ENCODE data around the gene ETFA. TPM values are rescaled to one million over a fixed set of nuclear protein-coding genes. Genes with fewer than 3 reads are reported as not detected.

ETFA gene
- total RNA-seq, 3 donors from 2014 or later (not counting 1 experiment from before 2014, with no cell fraction given): 71.9 to 93.1 (median 79.8) TPM

DNA sequence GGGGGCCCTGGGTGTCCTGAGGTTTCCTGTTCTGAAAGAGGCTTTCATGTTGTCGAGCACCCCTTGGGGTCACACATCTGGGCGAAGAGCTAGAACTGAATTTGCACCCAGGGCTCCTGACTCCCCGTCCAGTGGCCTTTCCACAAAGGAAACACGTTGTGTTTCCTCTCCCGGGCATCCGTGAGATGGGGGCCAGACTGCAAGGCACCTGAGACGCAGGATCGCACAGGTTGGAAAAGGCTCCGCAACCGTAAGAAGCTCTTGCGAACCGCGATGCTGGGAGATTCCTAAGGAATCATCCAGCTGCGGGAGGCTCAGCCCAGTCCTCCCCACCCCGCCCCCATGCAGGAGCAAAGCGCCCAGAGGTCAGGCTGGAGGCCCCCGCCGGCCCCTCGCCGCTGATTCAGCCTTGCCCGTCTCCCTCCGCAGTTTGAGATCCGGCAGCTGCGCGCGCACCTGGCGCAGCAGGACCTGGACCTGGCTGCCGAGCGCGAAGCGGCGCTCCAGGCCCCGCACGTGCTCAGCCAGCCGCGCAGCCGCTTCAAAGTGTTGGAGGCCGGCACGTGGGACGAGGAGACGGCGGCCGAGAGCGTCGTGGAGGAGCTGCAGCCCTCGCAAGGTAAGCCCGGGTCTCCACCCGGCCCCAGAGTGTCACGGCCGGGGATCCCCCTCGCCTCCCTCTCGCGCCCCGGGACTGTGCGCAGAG is 119.6 kb downstream of the ETFA start:
- no peaks in the 10 kb centered on the region for H3K9me3 Mint-ChIP-seq
- TF ChIP-seq, protein P1, sequence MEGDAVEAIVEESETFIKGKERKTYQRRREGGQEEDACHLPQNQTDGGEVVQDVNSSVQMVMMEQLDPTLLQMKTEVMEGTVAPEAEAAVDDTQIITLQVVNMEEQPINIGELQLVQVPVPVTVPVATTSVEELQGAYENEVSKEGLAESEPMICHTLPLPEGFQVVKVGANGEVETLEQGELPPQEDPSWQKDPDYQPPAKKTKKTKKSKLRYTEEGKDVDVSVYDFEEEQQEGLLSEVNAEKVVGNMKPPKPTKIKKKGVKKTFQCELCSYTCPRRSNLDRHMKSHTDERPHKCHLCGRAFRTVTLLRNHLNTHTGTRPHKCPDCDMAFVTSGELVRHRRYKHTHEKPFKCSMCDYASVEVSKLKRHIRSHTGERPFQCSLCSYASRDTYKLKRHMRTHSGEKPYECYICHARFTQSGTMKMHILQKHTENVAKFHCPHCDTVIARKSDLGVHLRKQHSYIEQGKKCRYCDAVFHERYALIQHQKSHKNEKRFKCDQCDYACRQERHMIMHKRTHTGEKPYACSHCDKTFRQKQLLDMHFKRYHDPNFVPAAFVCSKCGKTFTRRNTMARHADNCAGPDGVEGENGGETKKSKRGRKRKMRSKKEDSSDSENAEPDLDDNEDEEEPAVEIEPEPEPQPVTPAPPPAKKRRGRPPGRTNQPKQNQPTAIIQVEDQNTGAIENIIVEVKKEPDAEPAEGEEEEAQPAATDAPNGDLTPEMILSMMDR (IDR thresholded peaks at IDR 0.05): no peak
- ATAC-seq (no peak), DNase-seq (no peak)
- peaks cover 10 to 14% of the 10 kb centered on the region in 2 donors for H3K4me1 Mint-ChIP-seq
- Histone ChIP-seq H3K4me3 (ENCODE audit: low read length) (no peak overlapping the region), H3K27ac (ENCODE audit: low read length) (no peak overlapping the region), H3K4me1 (ENCODE audit: control insufficient read depth, insufficient read depth, low read length) (peaks cover 13% of the 10 kb centered on the region), H3K36me3 (ENCODE audit: control insufficient read depth, insufficient read depth, low read length) (no peaks in the 10 kb centered on the region), H3K9me3 (ENCODE audit: control insufficient read depth, insufficient read depth, low read length) (no peaks in the 10 kb centered on the region), H3K27me3 (ENCODE audit: control insufficient read depth, insufficient read depth, low read length) (peaks cover 3% of the 10 kb centered on the region)
- no peak overlapping the region for H3K4me3 Mint-ChIP-seq
- H3K36me3 Mint-ChIP-seq: no peaks in the 10 kb centered on the region
- H3K27ac Mint-ChIP-seq: no peak overlapping the region
- 49% methylated on average over 55 of the region's 55 CpGs for WGBS (ENCODE audit: insufficient coverage)
- peaks cover 20 to 24% of the 10 kb centered on the region in 2 donors for H3K27me3 Mint-ChIP-seq (ENCODE audit: low read depth in 2 of 2)
- intact Hi-C loops (cut with micrococcal nuclease): loop anchor here (2.0 kb wide), 1 partner anchor 649 kb away; no protein-coding TSS in a partner anchor

DNA sequence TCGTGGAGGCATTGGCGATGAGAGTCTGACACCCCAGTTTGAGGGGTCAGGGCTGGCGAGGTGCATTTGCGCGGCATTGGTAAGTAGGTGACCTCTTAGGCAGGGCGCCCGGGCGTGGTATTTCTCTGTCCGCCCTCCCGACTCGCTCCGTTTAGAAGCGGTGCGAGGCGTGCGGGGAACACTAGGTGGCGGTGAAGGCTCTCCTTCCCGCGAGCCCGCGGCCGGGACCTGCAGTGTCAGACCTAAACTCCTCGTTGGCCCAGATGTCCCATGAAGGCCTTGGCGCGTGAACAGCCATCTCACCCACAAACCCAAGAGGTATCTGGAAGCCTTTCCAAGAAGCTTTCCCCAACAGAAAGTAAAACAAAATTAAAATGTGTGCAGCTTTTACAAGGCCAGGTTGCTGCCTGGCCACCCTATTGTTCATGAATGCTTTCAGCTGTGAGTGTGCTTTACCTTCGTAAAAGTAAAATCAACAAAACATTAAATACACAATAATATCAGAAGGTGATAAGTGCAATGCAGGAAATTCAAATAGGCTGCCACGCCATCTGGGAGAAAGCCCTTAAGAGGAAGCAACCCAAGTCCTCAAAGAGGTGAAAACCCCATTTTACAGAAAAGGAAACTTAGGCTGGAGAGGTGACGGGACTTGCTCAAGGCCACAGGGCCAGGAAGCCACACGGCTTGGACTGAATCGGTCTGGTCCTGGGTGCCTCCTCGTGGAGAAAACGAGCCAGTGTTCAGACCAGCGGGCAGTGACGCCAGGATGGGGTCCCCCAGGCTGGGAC is 120.3 kb downstream of the ETFA start:
- TF ChIP-seq, protein P1 (IDR thresholded peaks at IDR 0.05): peak; percentile 68
- H3K4me3 ChIP-seq (ENCODE audit: low read length): no peak overlapping the region
- peak; percentile 79 to 97 (median 96) for ATAC-seq

DNA sequence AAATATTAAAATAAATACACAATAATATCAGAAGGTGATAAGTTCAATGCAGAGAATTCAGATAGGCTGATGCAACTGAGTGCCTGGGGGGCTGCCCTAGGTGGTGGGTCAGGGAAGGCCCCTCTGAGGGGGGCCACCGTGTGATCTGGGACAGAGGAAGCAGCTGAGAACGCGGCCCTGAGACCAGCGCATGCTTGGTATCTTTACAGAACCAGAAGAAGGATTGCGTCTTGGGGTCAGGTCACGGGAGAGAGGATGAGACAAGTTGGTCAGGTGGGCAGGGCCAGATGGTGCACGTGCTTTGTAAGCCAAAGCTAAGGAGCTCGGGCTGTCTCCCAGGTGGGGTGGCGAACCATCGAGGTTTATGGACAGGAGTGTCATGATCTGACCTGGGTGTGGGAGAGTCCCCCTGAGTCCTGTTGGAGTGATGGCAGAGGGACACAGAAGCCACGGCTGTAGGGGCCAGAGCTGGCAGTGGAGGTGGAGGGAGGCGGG is 121.2 kb downstream of the ETFA start:
- Mint-ChIP-seq H3K27ac (no peak overlapping the region), H3K4me3 (peak overlapping the region; percentile 45)
- intact Hi-C loops (cut with micrococcal nuclease): loop anchor here (2.0 kb wide), 1 partner anchor 651 kb away; no protein-coding TSS in a partner anchor

More for the DNA sequence above, 120.3 kb downstream of the ETFA start:
- 9% methylated on average over 33 of the region's 34 CpGs for WGBS (ENCODE audit: insufficient coverage)
- intact Hi-C loops (cut with micrococcal nuclease): loop anchor here (2.0 kb wide), 1 partner anchor 650 kb away; no protein-coding TSS in a partner anchor
- no peak overlapping the region for H3K27ac Mint-ChIP-seq
- peak; percentile 61 to 74 for DNase-seq
- H3K27me3 Mint-ChIP-seq (ENCODE audit: low read depth in 2 of 2): peaks cover 22 to 24% of the 10 kb centered on the region in 2 donors
- Histone ChIP-seq H3K9me3 (ENCODE audit: control insufficient read depth, insufficient read depth, low read length) (no peaks in the 10 kb centered on the region), H3K27me3 (ENCODE audit: control insufficient read depth, insufficient read depth, low read length) (peaks cover 3% of the 10 kb centered on the region), H3K4me1 (ENCODE audit: control insufficient read depth, insufficient read depth, low read length) (peaks cover 13% of the 10 kb centered on the region), H3K36me3 (ENCODE audit: control insufficient read depth, insufficient read depth, low read length) (no peaks in the 10 kb centered on the region), H3K27ac (ENCODE audit: low read length) (no peak overlapping the region)
- no peaks in the 10 kb centered on the region for H3K9me3 Mint-ChIP-seq
- H3K36me3 Mint-ChIP-seq: no peaks in the 10 kb centered on the region
- H3K4me3 Mint-ChIP-seq: peak overlapping the region; percentile 13
- peaks cover 10 to 14% of the 10 kb centered on the region in 2 donors for H3K4me1 Mint-ChIP-seq

More for the DNA sequence above, 121.2 kb downstream of the ETFA start:
- DNase-seq (no peak), ATAC-seq (no peak)
- Histone ChIP-seq H3K27ac (ENCODE audit: low read length) (no peak overlapping the region), H3K4me1 (ENCODE audit: control insufficient read depth, insufficient read depth, low read length) (peaks cover 13% of the 10 kb centered on the region), H3K9me3 (ENCODE audit: control insufficient read depth, insufficient read depth, low read length) (no peaks in the 10 kb centered on the region), H3K27me3 (ENCODE audit: control insufficient read depth, insufficient read depth, low read length) (peaks cover 3% of the 10 kb centered on the region), H3K4me3 (ENCODE audit: low read length) (no peak overlapping the region), H3K36me3 (ENCODE audit: control insufficient read depth, insufficient read depth, low read length) (no peaks in the 10 kb centered on the region)
- Mint-ChIP-seq H3K27me3 (ENCODE audit: low read depth in 2 of 2) (peaks cover 22 to 24% of the 10 kb centered on the region in 2 donors), H3K4me1 (peaks cover 10 to 14% of the 10 kb centered on the region in 2 donors), H3K36me3 (no peaks in the 10 kb centered on the region), H3K9me3 (no peaks in the 10 kb centered on the region)
- TF ChIP-seq, protein P1 (IDR thresholded peaks at IDR 0.05): no peak
- 52% methylated on average over 12 of the region's 12 CpGs for WGBS (ENCODE audit: insufficient coverage)
